ENCODE results near the gene RYR3.
"Not testable (repeated sequence)": the region's sequence is repeated elsewhere in the genome, so short reads cannot be mapped to it uniquely, and the experiment has no call there.

The RYR3 gene

DNA sequence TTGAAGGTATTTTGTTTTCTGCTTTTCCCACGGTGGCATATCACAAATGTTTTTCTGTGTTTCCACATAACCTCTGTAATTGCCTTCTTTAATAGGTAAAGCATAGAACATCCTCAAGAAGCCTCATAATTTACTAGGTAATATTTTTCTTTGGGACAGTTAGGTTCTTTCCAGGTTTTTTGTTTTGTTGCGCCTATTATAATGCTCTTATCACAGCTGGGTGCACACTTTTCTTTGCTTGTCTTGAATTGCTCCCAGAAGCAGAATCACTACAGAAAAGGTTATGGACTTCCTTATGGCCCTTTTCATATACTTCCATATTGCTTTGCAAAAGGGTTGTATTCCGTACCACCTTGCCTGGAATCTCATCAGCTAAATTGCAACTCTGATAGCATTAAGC is 213.5 kb downstream of the RYR3 start:
- no peak for DNase-seq

DNA sequence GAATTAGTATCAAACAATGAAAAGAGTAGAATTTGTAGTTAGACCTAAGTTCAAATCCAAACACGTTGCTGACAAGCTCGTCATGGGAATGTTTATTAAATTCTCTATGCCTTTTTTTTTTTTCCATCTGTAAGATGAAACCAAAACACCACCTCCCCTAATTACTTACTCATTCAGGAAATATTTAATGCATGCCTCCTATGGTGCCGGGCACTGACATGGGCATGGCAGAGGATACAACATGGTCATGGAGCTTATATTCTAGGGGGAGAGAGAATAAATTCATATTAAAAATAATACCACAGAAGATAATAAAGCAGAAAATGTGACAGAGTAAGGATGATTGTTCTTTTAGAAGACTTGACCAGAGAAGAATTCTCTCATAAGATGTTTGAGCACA is 215.8 kb downstream of the RYR3 start:
- no peak for DNase-seq

GRCh38 chr15:33533197-33533596 is 222.4 kb downstream of the RYR3 start:
- DNase-seq = no peak

GRCh38 chr15:33534642-33535041 is 223.9 kb downstream of the RYR3 start:
- DNase-seq = no peak

DNA sequence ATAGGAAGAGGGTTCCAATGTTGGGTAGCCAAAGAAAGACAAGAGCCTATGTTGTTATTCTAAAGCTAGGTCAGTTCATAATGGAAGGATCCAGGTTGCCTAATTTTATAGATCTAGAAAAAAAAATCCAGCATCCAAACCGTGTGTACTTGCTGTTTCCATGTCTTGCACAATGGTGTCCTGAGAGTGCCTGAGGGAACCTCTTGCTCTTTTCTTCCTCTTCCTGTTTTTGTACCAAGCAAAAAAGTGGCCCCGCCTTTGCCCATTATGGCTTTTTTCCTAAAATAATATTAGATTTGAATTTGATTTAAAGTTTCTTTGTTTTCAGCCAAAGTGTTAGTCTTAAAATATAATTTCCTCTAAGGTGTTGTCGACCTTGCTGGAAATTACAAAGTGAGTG is 224.4 kb downstream of the RYR3 start:
- no peak for DNase-seq

GRCh38 chr15:33539825-33540573 is 229.2 kb downstream of the RYR3 start:
- DNase-seq = no peak

- no peak for DNase-seq
Observed at GRCh38 chr15:33543957-33544356, 233.2 kb downstream of the RYR3 start.

- DNase-seq = no peak
Observed at GRCh38 chr15:33545866-33546265, 235.1 kb downstream of the RYR3 start.

DNA sequence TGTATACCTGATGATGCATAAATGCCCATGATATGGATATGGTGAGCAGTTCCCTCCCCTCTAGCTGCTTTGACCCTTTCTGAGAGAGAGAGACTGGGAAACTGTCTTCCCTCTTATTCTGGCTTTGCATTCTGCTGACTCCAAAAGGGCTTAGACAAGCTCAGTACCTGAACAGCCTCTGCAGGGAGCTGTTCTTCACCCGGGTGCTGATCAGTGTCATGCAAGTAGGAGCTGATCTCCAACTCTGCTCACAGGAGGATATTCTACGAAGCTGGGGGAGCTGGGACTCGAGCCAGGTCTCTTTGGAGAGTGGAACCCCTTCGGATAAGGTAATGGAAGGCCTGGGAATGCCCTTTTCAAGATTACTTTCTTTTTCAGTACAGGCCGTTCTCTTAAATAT is 237.1 kb downstream of the RYR3 start:
- no peak for DNase-seq

- DNase-seq = no peak
Observed at GRCh38 chr15:33551860-33552259, 241.1 kb downstream of the RYR3 start.

- DNase-seq = no peak
Observed at GRCh38 chr15:33553157-33553556, 242.4 kb downstream of the RYR3 start.

GRCh38 chr15:33559207-33559890 is 248.6 kb downstream of the RYR3 start:
- DNase-seq = no peak

- no peak for DNase-seq
Observed at GRCh38 chr15:33561407-33561806, 250.6 kb downstream of the RYR3 start.

DNA sequence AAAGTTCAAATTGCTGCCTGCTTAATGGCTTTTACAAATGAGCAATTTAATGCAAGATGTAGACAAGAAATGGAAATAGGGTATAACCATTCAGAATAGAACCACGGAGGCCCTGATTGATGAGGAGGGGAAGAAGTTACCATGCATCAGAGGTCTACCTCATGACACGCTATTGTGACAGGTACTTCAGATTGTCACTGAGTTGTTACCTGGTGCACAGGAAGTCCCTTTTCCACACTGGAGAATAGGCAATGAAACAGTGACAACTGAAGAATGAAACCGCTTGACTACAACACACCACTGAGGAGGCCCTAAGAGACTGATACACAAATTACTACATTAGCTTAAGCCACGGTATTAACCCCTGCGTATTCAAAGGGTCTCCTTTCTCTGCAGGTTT is 251.2 kb downstream of the RYR3 start:
- DNase-seq = no peak

DNA sequence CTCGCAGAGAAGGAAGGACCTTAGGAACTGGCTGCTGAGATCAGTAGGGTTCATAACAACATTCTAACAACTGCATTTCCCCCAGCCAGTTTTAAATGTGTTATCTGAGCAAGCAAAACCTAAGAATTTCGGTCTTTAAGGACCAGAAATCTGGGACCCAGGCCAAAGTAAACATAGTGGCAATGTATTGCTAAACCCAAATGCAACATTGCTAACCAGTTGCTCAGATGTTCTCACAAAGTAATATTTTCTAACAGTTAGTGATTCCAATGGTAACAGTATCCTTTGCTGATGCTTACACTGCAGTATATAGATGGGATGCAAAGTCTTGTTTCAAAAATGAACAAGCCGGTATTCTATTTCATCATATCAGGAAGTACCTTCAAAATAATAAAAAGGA is 254.3 kb downstream of the RYR3 start:
- no peak for DNase-seq

- no peak for DNase-seq
Observed at GRCh38 chr15:33567652-33568051, 256.9 kb downstream of the RYR3 start.

- no peak for DNase-seq
Observed at GRCh38 chr15:33569036-33569435, 258.3 kb downstream of the RYR3 start.

DNA sequence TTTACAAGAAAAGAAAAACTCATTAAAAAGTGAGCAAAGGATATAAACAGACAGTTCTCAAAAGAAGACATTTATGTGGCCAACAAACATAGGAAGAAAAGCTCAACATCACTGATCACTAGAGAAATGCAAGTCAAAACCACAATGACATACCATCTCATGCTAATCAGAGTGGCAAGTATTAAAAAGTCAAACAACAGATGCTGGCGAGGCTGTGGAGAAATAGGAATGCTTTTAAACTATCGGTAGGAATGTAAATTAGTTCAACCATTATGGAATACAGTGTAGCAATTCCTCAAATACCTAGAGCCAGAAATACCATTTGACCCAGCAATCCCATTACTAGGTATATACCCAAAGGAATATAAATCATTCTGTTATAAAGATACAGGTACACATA is 267.1 kb downstream of the RYR3 start:
- not testable (repeated sequence) for DNase-seq

DNA sequence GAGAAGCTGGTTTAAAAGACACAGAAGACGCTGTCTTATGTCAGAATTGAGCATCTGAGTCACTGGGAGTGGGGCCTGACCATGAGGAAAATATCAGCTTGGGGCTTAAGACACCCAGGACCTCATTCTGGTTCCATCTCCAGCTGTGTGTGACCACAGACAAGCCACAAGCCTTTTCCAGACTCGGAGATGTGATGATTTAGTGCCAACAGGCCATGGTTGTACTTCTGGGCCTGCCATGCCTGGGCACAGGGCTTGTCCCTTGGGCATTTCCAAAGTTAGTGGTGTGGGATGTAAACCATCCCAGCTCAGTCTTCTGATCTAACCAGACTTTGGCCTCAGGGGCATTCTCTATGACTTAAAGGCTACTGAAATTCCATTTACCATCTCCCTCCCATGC is 269.8 kb downstream of the RYR3 start:
- no peak for DNase-seq

DNA sequence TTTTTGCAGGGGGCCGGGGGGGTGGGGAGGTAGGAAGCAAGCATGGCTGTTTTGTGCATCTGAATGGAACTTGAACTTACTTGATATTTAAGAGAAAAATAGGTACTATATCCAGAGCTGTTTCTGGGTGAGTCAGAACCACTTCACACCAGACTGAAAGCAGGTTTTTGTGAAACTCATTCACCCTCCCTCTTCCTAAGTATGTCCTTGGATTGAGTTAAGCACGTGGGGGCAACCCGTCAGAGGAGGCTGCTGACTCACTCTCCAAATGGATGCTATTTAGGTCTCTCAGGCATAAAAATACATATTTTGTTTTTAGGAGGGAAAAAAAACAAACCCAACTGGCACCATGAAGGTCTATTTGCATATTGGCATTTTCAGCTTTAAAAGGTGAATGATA is 270.3 kb downstream of the RYR3 start:
- DNase-seq = no peak

DNA sequence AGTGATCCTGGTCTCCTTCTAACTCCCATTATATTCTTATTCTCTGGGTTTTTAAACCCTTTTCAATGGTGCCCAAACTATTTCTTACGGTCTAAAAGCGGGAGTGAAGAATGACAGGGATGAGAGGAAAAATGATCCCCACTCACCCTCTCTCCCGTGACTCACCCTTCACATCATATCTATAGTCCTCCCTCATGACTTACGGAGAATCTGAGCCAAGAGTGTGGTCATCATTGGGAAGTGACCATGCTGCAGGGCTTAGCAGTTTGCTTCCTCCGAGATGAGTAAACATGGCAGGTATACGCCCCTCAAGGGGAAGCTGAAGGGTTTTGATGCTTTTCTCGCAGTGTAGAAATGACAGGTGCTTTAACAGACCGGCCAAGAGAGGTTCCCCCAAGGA is 274.0 kb downstream of the RYR3 start:
- no peak for DNase-seq

DNA sequence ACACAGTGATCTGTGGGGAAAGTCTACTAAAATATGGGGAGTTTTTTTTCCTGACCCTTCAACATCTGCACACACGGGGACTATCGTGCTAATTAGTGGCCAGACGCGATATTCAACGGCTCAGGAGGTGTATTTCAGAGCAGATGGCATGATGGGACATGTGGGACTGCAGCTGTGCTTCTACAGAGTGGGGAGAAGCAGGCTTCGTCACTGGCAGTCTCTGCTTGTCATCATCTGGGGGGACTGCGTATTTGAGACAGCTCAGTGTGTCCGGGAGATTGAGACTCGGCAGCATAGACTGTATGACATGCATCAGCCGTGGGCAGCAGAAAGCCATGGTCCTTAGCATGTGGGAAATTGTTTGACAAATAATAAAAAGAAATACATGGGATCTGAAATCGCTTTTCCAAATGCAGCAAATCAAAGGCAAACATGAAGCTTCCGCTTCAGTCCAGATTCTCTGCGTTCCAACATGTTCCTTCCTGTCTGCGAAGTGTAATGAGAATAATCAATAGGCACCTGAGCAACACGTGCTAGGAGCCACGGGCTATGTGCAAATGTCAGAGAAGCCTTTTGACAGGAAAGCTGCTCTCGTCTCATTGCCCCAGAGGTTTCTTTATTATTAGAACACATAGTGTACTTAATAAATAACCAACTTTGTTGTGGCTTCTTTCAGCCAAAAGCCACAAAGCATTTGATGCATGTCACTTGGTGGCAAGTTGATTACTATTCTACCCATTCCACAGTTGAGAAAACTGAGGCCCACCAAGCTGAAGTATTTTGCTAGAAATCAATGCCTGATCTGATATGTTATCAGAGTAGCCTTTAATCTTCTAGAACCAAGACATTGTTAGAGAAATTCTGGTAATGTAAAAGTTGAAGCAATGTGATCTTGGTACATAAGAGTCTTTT is 276.3 kb downstream of the RYR3 start:
- no peak for DNase-seq

DNA sequence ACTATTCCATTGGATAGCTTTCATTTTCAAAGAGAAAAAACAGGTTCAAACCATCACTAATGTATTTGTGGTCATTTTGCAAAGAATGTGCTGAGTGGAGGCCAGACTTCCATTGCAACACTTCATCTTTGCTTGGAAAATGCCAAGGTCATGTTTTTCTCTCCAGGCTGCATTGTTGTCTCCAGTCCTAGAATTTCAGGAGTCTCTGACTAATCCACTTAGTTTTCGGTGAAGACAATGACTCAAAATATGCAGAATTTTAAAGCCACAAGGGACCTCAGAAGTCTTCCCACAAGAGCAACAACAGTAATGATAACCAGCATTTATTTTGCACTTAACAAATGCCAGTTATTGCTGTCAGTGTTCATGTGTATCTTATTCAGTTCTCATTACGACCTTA is 277.0 kb downstream of the RYR3 start:
- no peak for DNase-seq

GRCh38 chr15:33592864-33593263 is 282.1 kb downstream of the RYR3 start:
- DNase-seq = no peak
